Gastrocnemius medialis (tissue), 4 donors: ENCODE data around the gene ANKRD11.

ENCODE experiments used
- CTCF ChIP-seq, 5 experiments: fragments of 450-650 bp in 3 of 5; fragments of 200-600 bp in 2 of 5; sonication (generic) in 2 of 5; IDR thresholded peaks in 4 of 5; conservative IDR thresholded peaks in 1 of 5; 1 replicate in 4 of 5; 2 replicates in 1 of 5; pipeline ENCODE4 v1.5.1; 2016 to 2019; ENCODE audit warnings: antibody characterized with exemption in 5 of 5, mild to moderate bottlenecking in 3 of 5, moderate library complexity in 3 of 5
- POLR2A ChIP-seq, 2 donors: fragments of 450-650 bp; IDR thresholded peaks; one replicate each; pipeline ENCODE4 v1.6.1; 2017; ENCODE audit warnings: antibody characterized with exemption in 2 of 2, mild to moderate bottlenecking in 2 of 2, moderate library complexity in 2 of 2

- TF ChIP-seq CTCF (IDR thresholded peaks at IDR 0.05 in 4 of 5, conservative IDR thresholded peaks at IDR 0.05 in 1 of 5) (no peak), POLR2A (IDR thresholded peaks at IDR 0.05) (no peak)
These were observed 210.5 kb downstream of the ANKRD11 start for GRCh38 chr16:89279666-89280481.
